Measurements from ENCODE around the gene CCDC57.

CCDC57 gene

GRCh38 chr17:82103553-82104451, 108.8 kb downstream of the CCDC57 start:
- Histone ChIP-seq H3K79me2 (ENCODE audit: low read length) (peaks cover 24% of the 10 kb centered on the region), H3K4me2 (ENCODE audit: low read depth, low read length) (no peak overlapping the region), H3K9me3 (replicated peaks; ENCODE audit: insufficient read depth, low read length) (no peaks in the 10 kb centered on the region), H3K9ac (ENCODE audit: low read length) (no peak overlapping the region), H3K36me3 (replicated peaks; ENCODE audit: insufficient read depth, low read length) (no peaks in the 10 kb centered on the region), H4K20me1 (ENCODE audit: insufficient read depth, low read length) (no peaks in the 10 kb centered on the region), H3K4me3 (ENCODE audit: low read length) (no peak overlapping the region), H3K4me1 (ENCODE audit: low read length) (peaks cover 19% of the 10 kb centered on the region), H3F3A (ENCODE audit: insufficient read depth, low read length) (peaks cover 12% of the 10 kb centered on the region; the same call in 1 of the 2 replicates), H3K9me2 (replicated peaks; ENCODE audit: insufficient read depth, low read length) (no peaks in the 10 kb centered on the region), H3K27ac (ENCODE audit: low read length) (no peak overlapping the region), H3K27me3 (replicated peaks; ENCODE audit: insufficient read depth, low read length) (no peaks in the 10 kb centered on the region), H2AFZ (ENCODE audit: low read length) (no peak overlapping the region)
- TF ChIP-seq, protein P1, sequence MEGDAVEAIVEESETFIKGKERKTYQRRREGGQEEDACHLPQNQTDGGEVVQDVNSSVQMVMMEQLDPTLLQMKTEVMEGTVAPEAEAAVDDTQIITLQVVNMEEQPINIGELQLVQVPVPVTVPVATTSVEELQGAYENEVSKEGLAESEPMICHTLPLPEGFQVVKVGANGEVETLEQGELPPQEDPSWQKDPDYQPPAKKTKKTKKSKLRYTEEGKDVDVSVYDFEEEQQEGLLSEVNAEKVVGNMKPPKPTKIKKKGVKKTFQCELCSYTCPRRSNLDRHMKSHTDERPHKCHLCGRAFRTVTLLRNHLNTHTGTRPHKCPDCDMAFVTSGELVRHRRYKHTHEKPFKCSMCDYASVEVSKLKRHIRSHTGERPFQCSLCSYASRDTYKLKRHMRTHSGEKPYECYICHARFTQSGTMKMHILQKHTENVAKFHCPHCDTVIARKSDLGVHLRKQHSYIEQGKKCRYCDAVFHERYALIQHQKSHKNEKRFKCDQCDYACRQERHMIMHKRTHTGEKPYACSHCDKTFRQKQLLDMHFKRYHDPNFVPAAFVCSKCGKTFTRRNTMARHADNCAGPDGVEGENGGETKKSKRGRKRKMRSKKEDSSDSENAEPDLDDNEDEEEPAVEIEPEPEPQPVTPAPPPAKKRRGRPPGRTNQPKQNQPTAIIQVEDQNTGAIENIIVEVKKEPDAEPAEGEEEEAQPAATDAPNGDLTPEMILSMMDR (IDR thresholded peaks at IDR 0.05; ENCODE audit: low read length): no peak
- TF ChIP-seq EZH2phosphoT487 (IDR thresholded peaks at IDR 0.05; ENCODE audit: low read length) (no peak), EZH2 (optimal IDR thresholded peaks at IDR 0.05; ENCODE audit: low read depth, low read length) (no peak)
- no peak for DNase-seq

DNA sequence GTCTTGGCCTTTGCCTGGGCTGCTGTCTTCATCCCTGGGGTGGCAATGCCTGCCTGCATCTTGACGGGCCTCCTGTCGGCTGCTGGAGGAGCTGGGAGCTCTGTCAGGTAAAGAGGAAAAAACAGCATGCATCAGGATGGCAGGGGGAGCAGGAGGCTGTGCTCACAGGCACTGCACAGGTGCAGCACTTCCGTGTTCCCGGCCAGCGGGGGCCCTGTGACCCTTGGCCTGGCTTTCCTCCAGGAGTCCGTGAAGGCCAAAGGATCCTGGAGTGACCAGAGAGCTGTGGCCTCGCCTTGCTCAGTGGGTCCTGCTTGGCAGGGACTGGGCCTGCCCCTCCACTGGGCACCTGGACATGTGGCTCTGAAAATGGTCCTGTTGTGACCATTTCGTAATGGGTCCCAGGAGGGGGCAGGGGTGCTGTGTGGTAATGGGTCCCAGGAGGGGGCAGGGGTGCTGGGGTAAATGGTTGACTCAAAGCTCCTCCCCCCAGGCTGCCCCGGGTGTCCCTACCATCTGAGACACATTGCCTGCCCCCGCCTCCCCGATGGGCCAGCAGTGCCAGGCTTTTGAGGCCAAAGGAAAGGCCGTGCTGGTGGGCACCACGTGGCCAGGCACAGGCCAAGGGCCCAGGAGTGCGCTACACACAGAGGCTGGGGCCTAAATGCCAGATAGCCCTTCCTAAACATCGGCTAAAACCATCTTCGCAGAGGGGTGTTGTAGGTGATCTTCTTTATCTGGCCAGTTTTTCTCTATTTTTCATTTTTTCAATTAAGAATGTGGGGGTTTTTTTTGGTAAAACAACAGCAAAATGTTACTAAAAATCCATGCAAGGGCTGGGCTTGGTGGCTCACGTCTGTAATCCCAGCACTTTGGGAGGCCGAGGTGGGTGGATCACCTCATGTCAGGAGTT, 110.6 kb downstream of the CCDC57 start:
- no peaks in the 10 kb centered on the region for H4K20me1 ChIP-seq (ENCODE audit: insufficient read depth, low read length)

DNA sequence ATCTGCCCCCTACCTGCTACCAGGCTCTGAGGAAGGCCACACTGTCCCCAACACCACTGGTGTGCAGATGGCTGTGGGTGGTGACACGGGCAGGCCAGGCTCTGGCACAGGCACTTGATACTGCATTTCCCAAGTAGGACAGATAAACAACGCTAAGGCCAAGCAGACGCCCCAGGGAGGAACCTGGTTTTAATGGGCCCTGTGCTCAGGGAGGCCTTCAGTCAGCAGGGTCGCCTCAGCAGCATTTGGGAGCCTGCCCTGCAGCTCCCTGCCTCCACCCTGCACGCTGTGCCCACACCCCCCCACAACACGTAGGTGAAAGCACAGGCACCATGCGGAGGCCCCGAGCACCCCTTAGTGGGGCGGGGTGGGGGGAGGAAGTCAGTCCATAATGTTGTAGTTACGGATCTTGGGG, 111.3 kb downstream of the CCDC57 start:
- Histone ChIP-seq H3K9me2 (replicated peaks; ENCODE audit: insufficient read depth, low read length) (no peaks in the 10 kb centered on the region), H3K27me3 (replicated peaks; ENCODE audit: insufficient read depth, low read length) (no peaks in the 10 kb centered on the region), H3K27ac (ENCODE audit: low read length) (no peak overlapping the region), H3K4me3 (ENCODE audit: low read length) (no peak overlapping the region), H3K4me2 (ENCODE audit: low read depth, low read length) (no peak overlapping the region), H3K36me3 (replicated peaks; ENCODE audit: insufficient read depth, low read length) (no peaks in the 10 kb centered on the region), H2AFZ (ENCODE audit: low read length) (no peak overlapping the region), H3F3A (ENCODE audit: insufficient read depth, low read length) (0 out of 2 replicates have a peak, but pooled peaks cover 6% of the 10 kb centered on the region), H3K79me2 (ENCODE audit: low read length) (peaks cover 40% of the 10 kb centered on the region), H4K20me1 (ENCODE audit: insufficient read depth, low read length) (peaks cover 5% of the 10 kb centered on the region; the same call in 1 of the 2 replicates), H3K4me1 (ENCODE audit: low read length) (peaks cover 17% of the 10 kb centered on the region), H3K9me3 (replicated peaks; ENCODE audit: insufficient read depth, low read length) (no peaks in the 10 kb centered on the region), H3K9ac (ENCODE audit: low read length) (no peak overlapping the region)
- DNase-seq: no peak
- TF ChIP-seq, protein P1 (IDR thresholded peaks at IDR 0.05; ENCODE audit: low read length): no peak
- TF ChIP-seq EZH2phosphoT487 (IDR thresholded peaks at IDR 0.05; ENCODE audit: low read length): no peak
- TF ChIP-seq EZH2 (optimal IDR thresholded peaks at IDR 0.05; ENCODE audit: low read depth, low read length): no peak

More for the DNA sequence above, 110.6 kb downstream of the CCDC57 start:
- TF ChIP-seq, protein P1 (IDR thresholded peaks at IDR 0.05; ENCODE audit: low read length): no peak
- TF ChIP-seq EZH2phosphoT487 (IDR thresholded peaks at IDR 0.05; ENCODE audit: low read length): no peak
- no peak for TF ChIP-seq EZH2 (optimal IDR thresholded peaks at IDR 0.05; ENCODE audit: low read depth, low read length)
- Histone ChIP-seq H3K4me2 (ENCODE audit: low read depth, low read length) (no peak overlapping the region), H3K9ac (ENCODE audit: low read length) (no peak overlapping the region), H3K27ac (ENCODE audit: low read length) (no peak overlapping the region), H3K9me2 (replicated peaks; ENCODE audit: insufficient read depth, low read length) (no peaks in the 10 kb centered on the region), H3K36me3 (replicated peaks; ENCODE audit: insufficient read depth, low read length) (no peaks in the 10 kb centered on the region), H3K79me2 (ENCODE audit: low read length) (peaks cover 32% of the 10 kb centered on the region), H3F3A (ENCODE audit: insufficient read depth, low read length) (peaks cover 12% of the 10 kb centered on the region; the same call in 1 of the 2 replicates), H2AFZ (ENCODE audit: low read length) (no peak overlapping the region), H3K4me3 (ENCODE audit: low read length) (no peak overlapping the region), H3K27me3 (replicated peaks; ENCODE audit: insufficient read depth, low read length) (no peaks in the 10 kb centered on the region), H3K9me3 (replicated peaks; ENCODE audit: insufficient read depth, low read length) (no peaks in the 10 kb centered on the region), H3K4me1 (ENCODE audit: low read length) (peaks cover 19% of the 10 kb centered on the region)
- no peak for DNase-seq

Data from MM.1S (cell line).